MM.1S (cell line): Measurements from ENCODE around the gene RADIL.
"Not testable (repeated sequence)": the region's sequence is repeated elsewhere in the genome, so short reads cannot be mapped to it uniquely, and the experiment has no call there.

Source experiments
- DNase-seq: peaks from one replicate; pipeline ENCODE4 v3.0.0-alpha.2; 2015
- H2AFZ ChIP-seq: fragments of 300-600 bp; sonication (generic); 2 replicates; pipeline ENCODE4 v1.6.0; 2016; ENCODE audit warnings: antibody characterized with exemption, low read length
- H3F3A ChIP-seq: fragments of 300-600 bp; sonication (generic); 2 replicates; pipeline ENCODE4 v1.6.1; 2016; ENCODE audit warnings: mild to moderate bottlenecking, antibody characterized with exemption, low read length, moderate library complexity, mixed read lengths; ENCODE audit not compliant: insufficient read depth
- H3K27ac ChIP-seq: fragments of 300-600 bp; sonication (generic); 2 replicates; pipeline ENCODE4 v1.5.1; 2016; ENCODE audit warnings: mild to moderate bottlenecking, low read length
- H3K27me3 ChIP-seq: fragments of 300-600 bp; sonication (generic); replicated peaks from 2 replicates; pipeline ENCODE4 v1.6.0; 2016; ENCODE audit warnings: low read length; ENCODE audit not compliant: insufficient read depth
- H3K36me3 ChIP-seq: fragments of 300-600 bp; sonication (generic); replicated peaks from 2 replicates; pipeline ENCODE4 v1.6.1; 2016; ENCODE audit warnings: mild to moderate bottlenecking, low read length, mixed read lengths; ENCODE audit not compliant: insufficient read depth
- H3K4me1 ChIP-seq: fragments of 300-600 bp; sonication (generic); 2 replicates; pipeline ENCODE4 v1.6.1; 2016; ENCODE audit warnings: low read length, mixed read lengths
- H3K4me2 ChIP-seq: fragments of 300-600 bp; sonication (generic); 2 replicates; pipeline ENCODE4 v1.6.0; 2016; ENCODE audit warnings: low read depth, low read length
- H3K4me3 ChIP-seq: fragments of 300-600 bp; sonication (generic); 2 replicates; pipeline ENCODE4 v1.5.1; 2016; ENCODE audit warnings: low read length, mixed read lengths
- H3K79me2 ChIP-seq: fragments of 300-600 bp; sonication (generic); 2 replicates; pipeline ENCODE4 v1.6.1; 2016; ENCODE audit warnings: mixed run types, low read length, mixed read lengths
- H3K9ac ChIP-seq: fragments of 300-600 bp; sonication (generic); 2 replicates; pipeline ENCODE4 v1.6.1; 2016; ENCODE audit warnings: low read length, mixed read lengths
- H3K9me2 ChIP-seq: fragments of 300-600 bp; sonication (generic); replicated peaks from 2 replicates; pipeline ENCODE4 v1.6.1; 2016; ENCODE audit warnings: mild to moderate bottlenecking, low read length, mixed read lengths; ENCODE audit not compliant: insufficient read depth
- H3K9me3 ChIP-seq: fragments of 300-600 bp; sonication (generic); replicated peaks from 2 replicates; pipeline ENCODE4 v1.6.1; 2016; ENCODE audit warnings: mild to moderate bottlenecking, low read length, mixed read lengths; ENCODE audit not compliant: insufficient read depth
- H4K20me1 ChIP-seq: fragments of 300-600 bp; sonication (generic); 2 replicates; pipeline ENCODE4 v1.6.1; 2016; ENCODE audit warnings: mild to moderate bottlenecking, low read length, moderate library complexity, mixed read lengths; ENCODE audit not compliant: insufficient read depth
- CTCF ChIP-seq: fragments of 300-600 bp; sonication (generic); IDR thresholded peaks from 2 replicates; pipeline ENCODE4 v1.5.1; 2016; ENCODE audit warnings: antibody characterized with exemption, low read length, mixed read lengths
- EZH2 ChIP-seq: fragments of 300-600 bp; sonication (generic); optimal IDR thresholded peaks from 2 replicates; pipeline ENCODE3; 2017; ENCODE audit warnings: low read depth, mild to moderate bottlenecking, antibody characterized with exemption, low read length, mixed read lengths
- EZH2phosphoT487 ChIP-seq: fragments of 300-600 bp; sonication (generic); IDR thresholded peaks from 2 replicates; pipeline ENCODE4 v1.6.1; 2018; ENCODE audit warnings: antibody characterized with exemption, low read length

Gene RADIL

GRCh38 chr7:4794591-4795350 lies 88.7 kb downstream of the RADIL start:
- Histone ChIP-seq H3K27ac (no peak overlapping the region), H3K9me2 (no peaks in the 10 kb centered on the region), H3K9me3 (no peaks in the 10 kb centered on the region), H2AFZ (no peak overlapping the region), H4K20me1 (no peaks in the 10 kb centered on the region), H3F3A (no peaks in the 10 kb centered on the region), H3K4me2 (no peak overlapping the region), H3K4me3 (no peak overlapping the region), H3K27me3 (no peaks in the 10 kb centered on the region; the same call in none of the 2 replicates), H3K4me1 (no peaks in the 10 kb centered on the region), H3K9ac (no peak overlapping the region), H3K36me3 (no peaks in the 10 kb centered on the region), H3K79me2 (no peaks in the 10 kb centered on the region)
- TF ChIP-seq EZH2 (no peak), EZH2phosphoT487 (no peak)
- no peak for DNase-seq

GRCh38 chr7:4794171-4794570 lies 89.3 kb downstream of the RADIL start:
- DNase-seq, H3K9me3 ChIP-seq, H3K4me2 ChIP-seq, H2AFZ ChIP-seq, H3K4me1 ChIP-seq, H3K4me3 ChIP-seq, H3K36me3 ChIP-seq, H3K9me2 ChIP-seq, H3K79me2 ChIP-seq, H3K27me3 ChIP-seq, H3K27ac ChIP-seq, H4K20me1 ChIP-seq, H3K9ac ChIP-seq, H3F3A ChIP-seq: not testable (repeated sequence)

- not testable (repeated sequence) for H3K27ac ChIP-seq, DNase-seq, H3K9ac ChIP-seq, H2AFZ ChIP-seq, H3K4me3 ChIP-seq, H3K79me2 ChIP-seq, H3K4me2 ChIP-seq, H3K9me2 ChIP-seq, H4K20me1 ChIP-seq, H3K27me3 ChIP-seq, H3F3A ChIP-seq, H3K36me3 ChIP-seq, H3K4me1 ChIP-seq, H3K9me3 ChIP-seq
Measured at GRCh38 chr7:4793385-4793993, 90.0 kb downstream of the RADIL start.

- Histone ChIP-seq H3K36me3 (no peaks in the 10 kb centered on the region), H4K20me1 (no peaks in the 10 kb centered on the region), H2AFZ (no peak overlapping the region), H3K79me2 (no peaks in the 10 kb centered on the region), H3K9me3 (no peaks in the 10 kb centered on the region), H3K9me2 (no peaks in the 10 kb centered on the region), H3K4me2 (no peak overlapping the region), H3K4me1 (no peaks in the 10 kb centered on the region), H3F3A (no peaks in the 10 kb centered on the region), H3K27ac (no peak overlapping the region), H3K27me3 (no peaks in the 10 kb centered on the region; the same call in 1 of the 2 replicates), H3K9ac (no peak overlapping the region), H3K4me3 (no peak overlapping the region)
- no peak for DNase-seq
- TF ChIP-seq CTCF (no peak), EZH2 (no peak), EZH2phosphoT487 (no peak)
Measured at GRCh38 chr7:4792537-4793126, 90.9 kb downstream of the RADIL start.
